Hematopoietic multipotent progenitor cell treated with erythropoietin and hydrocortisone succinate and interleukin-3 and kit ligand, for 6 days (in vitro differentiated cells): Measurements from ENCODE around the gene ADAM8.

Experiments used
- DNase-seq: peaks from one replicate; pipeline ENCODE4 v3.0.0-alpha.2; 2015

Gene ADAM8

GRCh38 chr10:133281084-133281483 lies 4.4 kb upstream of the ADAM8 start:
- no peak for DNase-seq

DNA sequence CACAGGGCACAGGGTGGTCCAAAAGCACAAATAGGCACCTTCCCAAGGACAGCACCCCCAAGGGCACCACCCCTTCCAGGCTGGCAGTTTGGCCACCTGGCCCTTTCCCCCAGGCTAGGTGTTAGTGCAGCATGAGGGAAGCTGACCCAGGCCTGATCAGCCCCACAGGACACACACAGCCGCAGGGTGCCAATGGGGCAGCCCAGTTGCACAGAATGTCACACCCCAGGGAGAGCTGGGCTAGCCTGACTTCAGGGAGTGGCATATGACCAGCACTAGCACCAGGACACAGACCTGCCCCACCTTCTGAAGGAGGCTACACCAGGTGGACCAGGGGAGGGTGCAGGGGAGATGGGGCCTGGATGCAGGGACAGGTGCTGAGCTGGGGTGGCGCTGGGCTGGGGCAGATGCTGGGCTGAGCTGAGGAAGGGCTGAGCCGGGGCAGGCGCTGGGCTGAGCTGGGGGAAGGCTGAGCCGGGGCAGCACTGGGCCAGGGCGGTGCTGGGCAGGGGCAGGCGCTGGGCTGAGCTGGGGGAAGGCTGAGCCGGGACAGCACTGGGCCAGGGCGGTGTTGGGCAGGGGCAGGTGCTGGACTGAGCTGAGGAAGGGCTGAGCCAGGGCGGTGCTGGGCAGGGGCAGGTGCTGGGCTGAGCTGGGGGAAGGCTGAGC lies 3.9 kb upstream of the ADAM8 start:
- DNase-seq: no peak

GRCh38 chr10:133279326-133280226 lies 2.9 kb upstream of the ADAM8 start:
- DNase-seq: peak; percentile 67

DNA sequence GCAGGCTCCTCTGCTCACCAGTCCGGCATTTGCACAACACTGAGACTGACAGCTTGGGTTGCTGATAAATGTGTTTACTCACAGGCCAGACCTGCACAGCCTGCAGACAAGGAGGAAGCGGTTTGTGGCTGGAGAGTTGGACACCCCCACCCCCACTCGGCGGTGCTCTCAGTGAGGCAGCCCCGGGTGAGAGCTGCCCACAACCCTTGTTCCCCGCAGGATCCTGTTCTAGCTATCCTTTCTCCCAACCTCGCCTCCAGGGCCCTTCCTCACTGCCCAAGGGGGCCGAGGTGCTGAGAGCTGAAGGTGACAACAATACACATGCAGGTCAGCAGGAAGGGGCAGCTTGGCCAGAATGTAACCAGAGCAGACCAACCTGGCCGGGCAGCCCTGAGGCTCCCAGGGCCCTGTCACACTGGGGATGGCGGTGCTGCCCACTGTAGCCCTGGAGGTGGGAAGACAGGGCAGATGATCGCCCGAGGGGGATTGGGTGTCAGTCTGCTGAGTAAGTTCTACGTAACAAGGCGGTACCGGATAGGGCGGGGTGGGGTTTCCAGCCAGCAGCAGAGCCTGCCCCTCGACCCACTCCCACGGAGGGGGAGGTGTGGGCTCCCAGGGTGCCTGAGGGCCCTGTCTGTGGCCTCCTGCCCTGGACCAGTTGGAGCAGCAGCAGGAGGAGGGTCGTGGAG lies 2.1 kb upstream of the ADAM8 start:
- peak; percentile 94 for DNase-seq

DNA sequence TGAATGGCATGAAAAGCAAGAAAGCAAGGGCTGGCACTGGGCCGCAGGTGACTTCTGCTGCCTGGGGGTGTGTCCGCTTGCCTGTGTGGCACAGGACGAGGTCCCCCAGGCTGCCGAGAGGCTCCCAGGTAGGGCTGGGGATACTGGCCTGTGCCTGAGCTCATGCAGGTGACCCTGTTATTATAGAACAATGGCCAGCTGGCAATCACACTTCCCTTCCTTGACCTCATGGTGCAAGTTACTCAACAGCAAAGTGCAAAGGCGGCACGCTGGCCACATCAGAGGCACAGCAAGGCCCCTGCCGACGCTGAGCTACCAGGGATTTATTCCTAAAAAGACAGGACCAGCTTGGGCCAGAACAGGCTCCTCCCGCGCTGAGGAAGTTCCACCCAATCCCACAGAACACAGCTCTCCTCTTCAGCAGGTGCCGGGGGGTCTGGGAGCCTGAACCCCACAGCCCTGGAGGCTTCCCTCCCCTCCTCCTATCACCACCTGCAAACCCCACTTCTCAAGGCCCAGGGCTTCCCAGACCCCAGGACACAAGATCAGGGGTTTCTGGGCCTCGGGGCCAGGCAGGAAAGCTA lies 1.4 kb upstream of the ADAM8 start:
- peak; percentile 39 for DNase-seq

GRCh38 chr10:133277277-133277992 lies 767 bp upstream of the ADAM8 start:
- no peak for DNase-seq

DNA sequence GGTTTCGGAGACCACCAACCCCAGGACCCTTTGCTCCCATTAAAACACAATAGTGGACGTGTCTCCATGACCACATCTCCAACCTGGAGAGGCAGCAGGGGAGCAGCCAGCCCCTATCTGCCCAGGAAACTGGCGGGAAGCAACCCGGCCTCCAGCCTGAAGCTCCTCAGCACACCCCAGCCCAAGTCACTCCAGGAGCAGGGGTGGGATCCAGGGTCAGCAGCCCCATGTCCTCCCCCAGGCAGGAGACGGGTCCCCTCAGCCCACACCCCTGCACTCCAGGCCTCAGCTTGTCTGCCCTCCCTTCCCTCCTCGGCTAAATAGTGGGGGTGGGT lies 601 bp downstream of the ADAM8 start:
- DNase-seq: no peak

- peak; percentile 72 for DNase-seq
Observed at GRCh38 chr10:133275684-133276092, 980 bp downstream of the ADAM8 start.

DNA sequence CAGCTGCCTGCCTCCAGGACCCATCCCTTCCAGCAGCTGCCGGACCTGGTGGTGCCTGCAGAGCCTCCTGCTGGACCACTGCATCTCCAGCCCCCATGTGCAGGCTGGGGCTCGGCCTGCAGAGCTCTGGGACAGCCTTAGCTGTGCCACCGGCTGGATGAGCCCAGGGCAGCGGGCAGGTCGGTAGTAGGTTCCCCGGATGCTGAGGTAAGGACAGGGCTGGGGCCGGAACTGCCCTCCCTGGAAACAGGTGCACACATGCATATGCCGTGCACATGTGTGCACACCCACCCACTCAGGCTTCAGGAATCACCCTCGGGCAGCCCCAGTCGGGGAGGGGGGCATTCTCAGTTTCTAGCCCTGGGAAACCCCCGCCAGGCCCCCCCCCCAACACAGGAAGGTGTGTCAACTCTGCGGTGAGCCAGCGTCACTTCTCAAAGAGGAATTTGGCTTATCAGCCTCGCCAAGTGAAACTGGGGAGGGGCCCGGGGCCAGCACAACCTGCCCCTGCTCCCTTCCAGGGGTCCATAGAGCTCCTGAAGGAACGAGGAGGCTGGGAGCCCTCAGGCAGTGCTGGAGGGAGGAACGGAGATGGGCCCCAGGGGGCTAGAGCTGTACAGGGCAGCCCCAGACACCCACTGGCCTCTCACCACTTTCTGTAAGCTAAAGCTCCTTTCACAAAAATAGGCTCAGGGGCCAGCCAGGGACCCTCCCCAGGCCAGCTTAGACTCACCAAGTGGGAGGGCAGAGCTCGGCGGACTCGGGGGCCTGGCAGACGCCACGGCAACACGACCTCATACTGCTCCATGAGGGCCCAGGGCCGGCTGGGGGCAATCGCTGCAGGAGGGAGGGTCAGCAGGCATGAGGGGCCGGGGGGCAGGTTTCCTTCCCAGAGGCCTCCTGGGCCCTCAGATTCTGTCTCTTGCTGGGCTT lies 1.7 kb downstream of the ADAM8 start:
- DNase-seq: peak; percentile 87

DNA sequence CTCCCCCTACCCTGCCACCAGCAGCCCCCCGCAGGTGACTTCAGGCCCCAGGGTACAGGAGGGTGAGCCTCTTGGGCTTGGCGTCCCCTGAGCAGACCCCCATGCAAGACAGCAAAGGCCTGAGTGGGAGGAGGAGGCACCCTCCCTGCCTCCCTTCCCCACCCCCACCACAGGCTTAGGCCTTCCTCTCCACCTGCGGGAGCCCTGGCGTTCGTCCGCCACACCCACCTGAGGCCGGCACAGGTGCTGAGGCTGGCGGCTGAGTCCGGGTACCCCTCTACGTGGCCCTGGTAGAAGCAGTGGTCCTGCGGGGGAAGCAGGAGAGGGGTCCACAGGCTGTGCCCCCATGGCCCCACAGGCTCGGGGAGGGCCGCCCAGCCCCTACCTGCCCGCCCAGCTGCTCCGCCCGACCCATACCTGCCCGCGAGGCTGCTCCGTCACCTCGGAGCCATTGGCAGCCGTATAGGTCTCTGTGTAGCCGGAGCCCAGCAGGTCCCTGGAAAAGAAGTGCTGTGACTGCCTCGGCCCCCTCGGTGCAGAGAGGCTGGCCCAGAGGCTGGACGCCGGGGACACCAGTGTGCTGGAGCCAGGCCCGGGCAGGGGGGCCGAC lies 3.0 kb downstream of the ADAM8 start:
- DNase-seq: no peak

GRCh38 chr10:133272964-133273420 lies 3.7 kb downstream of the ADAM8 start:
- DNase-seq: no peak

- DNase-seq: no peak
Observed at GRCh38 chr10:133272301-133272963, 4.2 kb downstream of the ADAM8 start.

DNA sequence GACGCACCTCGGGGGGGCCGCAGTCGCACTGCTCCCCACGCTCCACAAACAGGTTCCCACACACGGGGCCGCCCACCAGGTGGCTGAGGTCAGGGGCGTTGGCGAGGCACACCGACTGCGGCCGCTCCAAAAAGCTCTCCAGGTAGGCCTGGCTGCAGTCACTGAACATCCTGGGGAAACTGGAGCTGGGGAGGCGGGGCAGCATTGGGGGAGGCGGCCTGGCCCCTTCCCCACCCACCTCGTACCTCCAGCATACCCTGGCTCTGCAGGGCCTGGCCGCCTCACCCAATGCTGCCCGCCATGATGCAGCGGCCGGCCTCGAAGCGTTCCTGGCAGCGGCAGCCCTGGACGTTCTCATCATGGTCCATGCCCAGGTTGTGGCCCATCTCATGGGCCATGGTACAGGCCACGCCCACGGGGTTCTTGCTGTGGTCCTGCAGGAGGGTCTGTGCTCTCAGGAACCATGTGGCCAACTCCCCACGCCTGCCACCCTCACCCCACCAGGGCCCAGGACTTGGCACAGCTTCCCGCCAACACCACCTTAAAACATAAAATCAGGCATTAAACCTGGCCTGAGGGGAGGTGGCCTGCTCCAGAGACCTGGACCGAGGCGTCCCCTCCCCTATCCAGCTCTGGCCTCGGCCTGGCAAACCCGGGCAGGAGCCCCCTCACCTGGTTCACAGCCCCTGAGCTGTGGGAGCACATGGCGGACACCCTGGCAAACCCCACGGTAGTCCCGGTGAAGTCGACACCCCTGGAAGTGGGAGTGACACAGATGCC lies 5.0 kb downstream of the ADAM8 start:
- no peak for DNase-seq

DNA sequence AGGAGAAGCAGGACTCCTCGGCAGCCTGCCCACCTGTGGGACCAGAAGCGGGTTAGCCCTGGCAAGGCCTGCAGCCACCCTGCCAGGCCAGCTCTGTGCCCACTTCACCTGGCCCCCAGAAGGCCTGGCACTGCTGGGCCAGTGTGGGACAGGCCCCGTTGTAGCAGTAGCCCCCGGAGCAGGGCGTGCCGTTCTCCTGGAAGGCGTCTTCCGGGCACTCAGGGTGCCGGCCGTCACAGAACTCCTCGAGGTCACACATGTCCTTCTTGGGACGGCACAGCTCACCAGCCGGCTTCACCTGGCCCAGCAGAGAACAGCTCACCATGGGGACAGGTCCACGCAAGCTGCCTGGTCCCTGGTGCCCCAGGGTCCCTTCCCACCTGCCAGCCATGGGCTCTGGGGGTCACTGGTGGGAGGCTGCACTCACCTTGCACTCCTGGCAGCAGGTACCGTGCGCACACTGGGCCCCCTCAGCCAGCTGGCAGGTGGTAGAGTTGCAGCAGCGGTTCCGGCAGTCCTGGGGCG lies 5.8 kb downstream of the ADAM8 start:
- no peak for DNase-seq

GRCh38 chr10:133270204-133270603 lies 6.5 kb downstream of the ADAM8 start:
- no peak for DNase-seq

GRCh38 chr10:133269367-133269766 lies 7.3 kb downstream of the ADAM8 start:
- DNase-seq: no peak

GRCh38 chr10:133268532-133268931 lies 8.1 kb downstream of the ADAM8 start:
- no peak for DNase-seq

DNA sequence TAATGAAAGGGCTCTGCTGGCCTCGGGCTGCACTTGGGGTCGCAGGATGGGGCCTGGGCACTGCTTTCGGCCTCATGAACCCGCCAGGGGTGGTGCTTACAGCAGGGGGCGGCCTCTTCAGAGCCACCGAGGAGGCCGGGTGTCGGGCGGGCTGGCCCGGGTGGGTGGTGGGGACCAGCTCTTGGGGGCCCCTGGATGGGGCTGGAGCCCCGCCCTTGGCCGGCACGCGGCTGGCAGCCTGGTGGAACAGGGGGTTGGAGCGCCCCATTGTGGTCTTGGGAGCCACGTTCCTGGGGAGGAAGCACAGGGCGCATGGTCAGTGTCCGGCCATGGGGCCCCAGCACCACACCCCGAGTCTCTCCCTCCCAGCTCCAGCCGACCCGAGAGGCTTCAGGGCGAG lies 8.8 kb downstream of the ADAM8 start:
- DNase-seq: no peak

GRCh38 chr10:133267293-133267692 lies 9.4 kb downstream of the ADAM8 start:
- DNase-seq: no peak
